H1 (cell line): ENCODE measurements around the gene KCNQ2. TPM values are rescaled to one million over a fixed set of nuclear protein-coding genes. Genes with fewer than 3 reads are reported as not detected.
A peak's percentile ranks its signal among the peaks of the same experiment; 100 is the strongest.

Source experiments
- CTCF ChIA-PET: fragments of 300-600 bp; sonication (Branson Sonifier 250); formaldehyde crosslinking; loops from one replicate; lab custom pipeline; 2021; ENCODE audit not compliant: partially characterized antibody; lab: Charles Lee
- POLR2A ChIA-PET: fragments of 300-600 bp; sonication (Branson Sonifier 250); formaldehyde crosslinking; loops from one replicate; lab custom pipeline; 2021; ENCODE audit warnings: inconsistent platforms; ENCODE audit not compliant: partially characterized antibody; lab: Charles Lee
- DNase-seq, 2 experiments: peaks; one replicate each; pipeline versions ENCODE4 v3.0.0 to v3.0.0-alpha.2; 2010 to 2022; ENCODE audit warnings: low spot score in 2 of 2, low read depth in 1 of 2, mixed read lengths in 1 of 2
- FAIRE-seq: peaks from 2 replicates; lab custom pipeline; 2011; peaks lifted over from hg19 to GRCh38; lab: Jason Lieb, UNC
- H2AFZ ChIP-seq: 2 replicates; pipeline ENCODE4 v1.8.1; 2012; ENCODE audit warnings: low read length, inconsistent platforms
- H2AK5ac ChIP-seq: 2 replicates; pipeline ENCODE4 v1.6.1; 2013; ENCODE audit warnings: low read depth, low read length
- H2BK120ac ChIP-seq: replicated peaks from 2 replicates; pipeline ENCODE3; 2013; ENCODE audit warnings: low read depth, low read length, inconsistent platforms
- H2BK12ac ChIP-seq: 2 replicates; pipeline ENCODE4 v1.6.1; 2013; ENCODE audit warnings: low read depth, low read length
- H2BK15ac ChIP-seq: 2 replicates; pipeline ENCODE4 v1.6.1; 2013; ENCODE audit warnings: low read length
- H2BK20ac ChIP-seq: 2 replicates; pipeline ENCODE4 v1.6.1; 2013; ENCODE audit warnings: low read length
- H2BK5ac ChIP-seq: 2 replicates; pipeline ENCODE4 v1.6.1; 2013; ENCODE audit warnings: low read depth, low read length
- H3K14ac ChIP-seq: 2 replicates; pipeline ENCODE4 v1.6.1; 2013; ENCODE audit warnings: inconsistent platforms; ENCODE audit not compliant: insufficient read length
- H3K18ac ChIP-seq: 2 replicates; pipeline ENCODE4 v1.6.1; 2013; ENCODE audit warnings: low read length; ENCODE audit errors: extremely low read depth
- H3K23ac ChIP-seq: 2 replicates; pipeline ENCODE4 v1.6.1; 2013; ENCODE audit warnings: inconsistent platforms; ENCODE audit not compliant: insufficient read length
- H3K23me2 ChIP-seq: 2 replicates; pipeline ENCODE4 v1.6.1; 2013; ENCODE audit warnings: low read depth, low read length
- H3K27ac ChIP-seq: 2 replicates; pipeline ENCODE4 v1.6.1; 2011; ENCODE audit warnings: low read depth, low read length, inconsistent platforms
- H3K27me3 ChIP-seq, 4 experiments: replicated peaks in 1 of 4; 1 replicate in 1 of 4; 2 replicates in 3 of 4; pipeline versions ENCODE4 v1.6.1 to v1.8.1; 2011 to 2013; ENCODE audit warnings: low read length in 3 of 4, mild to moderate bottlenecking in 3 of 4, inconsistent platforms in 2 of 4, mixed read lengths in 2 of 4, moderate library complexity in 1 of 4; ENCODE audit not compliant: control insufficient read depth in 3 of 4, insufficient read depth in 3 of 4; ENCODE audit errors: extremely low read depth in 1 of 4
- H3K36me3 ChIP-seq, 4 experiments: 2 replicates each; pipeline versions ENCODE4 v1.6.1 to v1.8.1; 2011 to 2013; ENCODE audit warnings: mild to moderate bottlenecking in 4 of 4, low read length in 3 of 4, moderate library complexity in 2 of 4, control low read depth in 1 of 4, inconsistent platforms in 1 of 4; ENCODE audit not compliant: insufficient read depth in 4 of 4, control insufficient read depth in 2 of 4
- H3K4ac ChIP-seq: replicated peaks from 2 replicates; pipeline ENCODE3; 2013; ENCODE audit warnings: low read length, low read depth, mixed read lengths, inconsistent platforms; ENCODE audit not compliant: insufficient read length
- H3K4me1 ChIP-seq, 4 experiments: replicated peaks in 1 of 4; 1 replicate in 1 of 4; 2 replicates in 3 of 4; pipeline versions ENCODE4 v1.6.1 to v1.8.1; 2011 to 2013; ENCODE audit warnings: low read length in 3 of 4, inconsistent platforms in 2 of 4, mixed read lengths in 1 of 4; ENCODE audit not compliant: insufficient read depth in 4 of 4, control insufficient read depth in 3 of 4
- H3K4me2 ChIP-seq, 2 experiments: 2 replicates each; pipeline versions ENCODE4 v1.6.1 to v1.8.1; 2011 to 2013; ENCODE audit warnings: low read depth in 2 of 2, low read length in 2 of 2, control low read depth in 1 of 2, inconsistent platforms in 1 of 2, mild to moderate bottlenecking in 1 of 2; ENCODE audit not compliant: insufficient read depth in 1 of 2
- H3K4me3 ChIP-seq, 4 experiments: fragments of 200-600, 300-600 bp in 1 of 4; sonication (generic), shearing (Covaris generic), sonication (Bioruptor Twin) in 1 of 4; 2 replicates each; pipeline versions ENCODE4 v1.5.1 to v1.8.1; 2011 to 2016; ENCODE audit warnings: low read length in 4 of 4, low read depth in 3 of 4, control low read depth in 2 of 4, inconsistent platforms in 2 of 4, mild to moderate bottlenecking in 2 of 4, mixed read lengths in 1 of 4, moderate library complexity in 1 of 4; ENCODE audit not compliant: insufficient read depth in 2 of 4; ENCODE audit errors: extremely low read depth in 1 of 4
- H3K56ac ChIP-seq: replicated peaks from 2 replicates; pipeline ENCODE3; 2013; ENCODE audit warnings: low read depth, mild to moderate bottlenecking, mixed read lengths, low read length, inconsistent platforms; ENCODE audit not compliant: insufficient read length
- H3K79me1 ChIP-seq: 2 replicates; pipeline ENCODE4 v1.6.1; 2013; ENCODE audit warnings: low read depth, low read length, control low read depth
- H3K79me2 ChIP-seq, 2 experiments: 2 replicates each; pipeline versions ENCODE4 v1.6.1 to v1.8.1; 2012 to 2013; ENCODE audit warnings: low read length in 2 of 2, mild to moderate bottlenecking in 2 of 2, inconsistent platforms in 1 of 2; ENCODE audit not compliant: insufficient read depth in 2 of 2, control insufficient read depth in 1 of 2
- H3K9ac ChIP-seq, 4 experiments: replicated peaks in 1 of 4; 1 replicate in 1 of 4; 2 replicates in 3 of 4; pipeline versions ENCODE4 v1.6.1 to v1.8.1; 2011 to 2013; ENCODE audit warnings: low read depth in 3 of 4, low read length in 3 of 4, control low read depth in 2 of 4, mild to moderate bottlenecking in 2 of 4, moderate library complexity in 2 of 4, inconsistent platforms in 1 of 4; ENCODE audit errors: extremely low read depth in 1 of 4
- H3K9me3 ChIP-seq, 2 experiments: 2 replicates each; pipeline versions ENCODE4 v1.6.1 to v1.8.1; 2012 to 2013; ENCODE audit warnings: mild to moderate bottlenecking in 2 of 2, moderate library complexity in 2 of 2, control low read depth in 1 of 2, inconsistent platforms in 1 of 2, low read depth in 1 of 2, low read length in 1 of 2, mixed read lengths in 1 of 2; ENCODE audit not compliant: insufficient read depth in 2 of 2
- H4K20me1 ChIP-seq, 2 experiments: replicated peaks in 1 of 2; 2 replicates each; pipeline versions ENCODE3 to v1.8.1; 2011 to 2013; ENCODE audit warnings: inconsistent platforms in 2 of 2, low read length in 2 of 2, mild to moderate bottlenecking in 1 of 2; ENCODE audit not compliant: insufficient read depth in 2 of 2, control insufficient read depth in 1 of 2
- H4K5ac ChIP-seq: 2 replicates; pipeline ENCODE4 v1.6.1; 2013; ENCODE audit warnings: low read length, low read depth, mixed read lengths, inconsistent platforms; ENCODE audit not compliant: insufficient read length
- H4K8ac ChIP-seq: 2 replicates; pipeline ENCODE4 v1.8.0; 2013; ENCODE audit warnings: mild to moderate bottlenecking, moderate library complexity, low read length, inconsistent platforms; ENCODE audit not compliant: insufficient read depth; ENCODE audit errors: extremely low read depth
- H4K91ac ChIP-seq: replicated peaks from 2 replicates; pipeline ENCODE3; 2013; ENCODE audit warnings: low read length, mixed read lengths, inconsistent platforms; ENCODE audit not compliant: insufficient read length
- ATF3 ChIP-seq: IDR thresholded peaks from 2 replicates; pipeline ENCODE4 v1.6.1; 2011; ENCODE audit warnings: low read depth, mild to moderate bottlenecking, low read length; ENCODE audit not compliant: insufficient read depth
- BRCA1 ChIP-seq: IDR thresholded peaks from 2 replicates; pipeline ENCODE4 v1.6.1; 2012; ENCODE audit warnings: low read depth, low read length, improper control_type of control experiment
- CHD1 ChIP-seq: IDR thresholded peaks from 2 replicates; pipeline ENCODE4 v1.6.1; 2012; ENCODE audit warnings: low read depth, low read length, improper control_type of control experiment
- CREB1 ChIP-seq: IDR thresholded peaks from 2 replicates; pipeline ENCODE4 v1.6.1; 2012; ENCODE audit warnings: inconsistent platforms
- KDM4A ChIP-seq: IDR thresholded peaks from one replicate; pipeline ENCODE4 v1.7.1; 2012; ENCODE audit warnings: low read depth, mild to moderate bottlenecking, moderate library complexity, low read length, inconsistent platforms; ENCODE audit not compliant: severe bottlenecking
- POLR2A ChIP-seq, 2 experiments: IDR thresholded peaks; 1 replicate in 1 of 2; 2 replicates in 1 of 2; pipeline ENCODE4 v1.6.1; 2011; ENCODE audit warnings: low read depth in 2 of 2, low read length in 2 of 2, mild to moderate bottlenecking in 2 of 2; ENCODE audit errors: control extremely low read depth in 1 of 2
- RNF2 ChIP-seq: fragments of 200-900, 300-1000 bp; sonication (generic); IDR thresholded peaks from 2 replicates; pipeline ENCODE4 v1.7.1; 2016; ENCODE audit warnings: borderline replicate concordance, low read depth, mild to moderate bottlenecking, antibody characterized with exemption, low read length; ENCODE audit not compliant: poor library complexity, severe bottlenecking; ENCODE audit errors: missing control alignments
- RXRA ChIP-seq: IDR thresholded peaks from 2 replicates; pipeline ENCODE4 v1.6.1; 2011; ENCODE audit warnings: low read depth, mild to moderate bottlenecking, low read length, moderate library complexity; ENCODE audit not compliant: insufficient read depth
- SUZ12 ChIP-seq: fragments of 200-600 bp; sonication (generic); IDR thresholded peaks from 2 replicates; pipeline ENCODE4 v1.6.1; 2012; ENCODE audit warnings: mild to moderate bottlenecking, inconsistent platforms, low read length, moderate library complexity, mixed read lengths
- TCF12 ChIP-seq: IDR thresholded peaks from 2 replicates; pipeline ENCODE4 v1.6.1; 2011; ENCODE audit warnings: low read depth, mild to moderate bottlenecking, low read length
- WGBS, 2 experiments: shearing (Covaris generic) in 1 of 2; methylation state at CpG; one replicate each; pipeline versions ENCODE4 v1.1.6 to v1.1.7; 2013 to 2015; ENCODE audit warnings: low lambda C conversion rate in 2 of 2, mixed read lengths in 2 of 2, inconsistent platforms in 1 of 2, low coverage in 1 of 2, missing lambda C conversion rate in 1 of 2; ENCODE audit not compliant: insufficient replicate concordance in 2 of 2, insufficient coverage in 1 of 2, insufficient read length in 1 of 2; ENCODE audit errors: extremely low coverage in 1 of 2, missing lambda C conversion rate in 1 of 2; 5-methylcytosine and 5-hydroxymethylcytosine counted together
- polyA plus RNA-seq, 7 experiments: library from polyadenylated mRNA; depleted of rRNA in 3 of 7; stranded (reverse) in 5 of 7; unstranded in 2 of 7; fragments of >200 nt in 5 of 7; fragments of 200-250 nt in 2 of 7; gene quantifications; 1 replicate in 5 of 7; 2 replicates in 1 of 7; 4 replicates in 1 of 7; pipeline versions ENCODE4 v1.2.1 to v1.2.3, GENCODE V29; 2011 to 2013; ENCODE audit warnings: missing spikeins in 2 of 7, mixed read lengths in 2 of 7
- total RNA-seq: library from RNA; stranded (reverse); fragmentation: NEBNext Ultra II Directional; extraction: Animal tissue kit (Norgen Biotek cat#: 25700); gene quantifications from 2 replicates; pipeline ENCODE4 v1.2.1, GENCODE V29; 2021

KCNQ2 gene
- total and polyA plus RNA-seq, 2 of the 8 experiments (the other 6 are each of a cell fraction or from before 2014, with no cell fraction given), result 82.6 to 243 TPM

GRCh38 chr20:63409066-63409833 is 63.2 kb downstream of the KCNQ2 start:
- Histone ChIP-seq H3K36me3 (no peaks in the 10 kb centered on the region), H2BK120ac (no peak overlapping the region), H3K79me2 (no peaks in the 10 kb centered on the region), H2BK20ac (peak overlapping the region; percentile 80; the same call in 1 of the 2 replicates), H2BK5ac (peak overlapping the region; percentile 80; the same call in 1 of the 2 replicates), H3K4me1 (peaks cover 0 to 14% (median 9%) of the 10 kb centered on the region in 4 experiments; a peak in 4 of 7 replicates), H3K23ac (no peak overlapping the region), H3K4me3 (no peak overlapping the region), H2BK15ac (peak overlapping the region; percentile 100), H3K56ac (no peak overlapping the region), H4K8ac (peak overlapping the region; percentile 16), H3K79me1 (no peaks in the 10 kb centered on the region), H3K4ac (peak overlapping the region; percentile 86), H3K18ac (peak overlapping the region; percentile 93), H3K4me2 (peak overlapping the region; percentile 10 to 61; a peak in 3 of 4 replicates), H3K23me2 (peaks cover 4% of the 10 kb centered on the region; the same call in 1 of the 2 replicates), H2BK12ac (peak overlapping the region; percentile 91; the same call in 1 of the 2 replicates), H3K27ac (0 out of 2 replicates have a peak overlapping the region, but pooled peaks have one; percentile 11), H2AK5ac (peak overlapping the region; percentile 97; the same call in 1 of the 2 replicates), H4K5ac (peak overlapping the region; percentile 58), H3K9me3 (no peaks in the 10 kb centered on the region), H4K20me1 (no peaks in the 10 kb centered on the region), H3K14ac (no peak overlapping the region), H3K9ac (no peak overlapping the region; a peak in 1 of 7 replicates), H2AFZ (no peak overlapping the region), H4K91ac (peak overlapping the region; percentile 77), H3K27me3 (no peaks in the 10 kb centered on the region)
- FAIRE-seq (no peak), DNase-seq (peak in 1 of 2 experiments; percentile 72)
- POLR2A ChIA-PET, result interaction anchor here (1.1 kb wide), 1 partner anchor 118 kb away, joined by 3 read pairs; no protein-coding TSS in a partner anchor
- 78% methylated on average over 19 of the region's 21 CpGs; no CpG with 5 or more reads in 1 of the 2 experiments for WGBS, 2 experiments
- CTCF ChIA-PET, result interaction anchor here (0.7 to 2.5 kb wide), 7 partner anchors 9 to 99 kb away, joined by 3 to 15 read pairs (median 3); no protein-coding TSS in a partner anchor
- no peak for TF ChIP-seq CHD1
- no peak for TF ChIP-seq RNF2
- TF ChIP-seq CREB1, result no peak
- TF ChIP-seq RXRA, result no peak
- no peak for TF ChIP-seq ATF3
- no peak for TF ChIP-seq SUZ12
- 0 out of 3 replicates have a peak, but pooled peaks of 1 of the 2 experiments have one; percentile 44 for TF ChIP-seq POLR2A (IDR thresholded peaks at IDR 0.05; ENCODE audit: control extremely low read depth in 1 of 2, low read depth in 2 of 2, low read length in 2 of 2)
- TF ChIP-seq TCF12, result no peak
- TF ChIP-seq BRCA1, result no peak
- no peak for TF ChIP-seq KDM4A
